HepG2 (cell line): ENCODE data around the gene CHAF1A.

Experiments used
- ADNP ChIP-seq: sonication (generic); formaldehyde crosslinking; IDR thresholded peaks from 2 replicates; pipeline ENCODE4 v1.4.0; 2020; ENCODE audit warnings: missing genetic modification reagents
- ATM ChIP-seq: fragments of 450-650 bp; IDR thresholded peaks from 2 replicates; pipeline ENCODE4 v1.7.1; 2017; ENCODE audit warnings: mild to moderate bottlenecking, borderline replicate concordance
- CREB1 ChIP-seq, 2 experiments: fragments of 450-650 bp in 1 of 2; IDR thresholded peaks; 2 replicates each; pipeline ENCODE4 v1.6.1; 2016 to 2017; ENCODE audit warnings: control low read depth in 1 of 2, mild to moderate bottlenecking in 1 of 2, missing compliant biosample characterization in 1 of 2, missing genetic modification characterization in 1 of 2
- POLR2AphosphoS5 ChIP-seq: IDR thresholded peaks from 2 replicates; pipeline ENCODE4 v1.6.1; 2012; ENCODE audit warnings: low read depth, low read length
- TBX2 ChIP-seq: sonication (generic); formaldehyde crosslinking; IDR thresholded peaks from 2 replicates; pipeline ENCODE4 v1.5.0; 2020; ENCODE audit warnings: missing genetic modification reagents, mild to moderate bottlenecking, borderline replicate concordance
- ZIK1 ChIP-seq: sonication (generic); formaldehyde crosslinking; IDR thresholded peaks from 2 replicates; pipeline ENCODE4 v1.5.0; 2020; ENCODE audit warnings: mild to moderate bottlenecking, low read depth, missing genetic modification reagents, borderline replicate concordance
- ZNF761 ChIP-seq: sonication (generic); formaldehyde crosslinking; conservative IDR thresholded peaks from 2 replicates; pipeline ENCODE4 v1.4.0; 2020; ENCODE audit warnings: mild to moderate bottlenecking, missing genetic modification reagents
- TF ChIP-seq, protein P1 (sequence below): sonication (generic); formaldehyde crosslinking; IDR thresholded peaks from 2 replicates; pipeline ENCODE4 v1.5.1; 2020; ENCODE audit warnings: missing genetic modification reagents, mild to moderate bottlenecking, borderline replicate concordance

DNA sequence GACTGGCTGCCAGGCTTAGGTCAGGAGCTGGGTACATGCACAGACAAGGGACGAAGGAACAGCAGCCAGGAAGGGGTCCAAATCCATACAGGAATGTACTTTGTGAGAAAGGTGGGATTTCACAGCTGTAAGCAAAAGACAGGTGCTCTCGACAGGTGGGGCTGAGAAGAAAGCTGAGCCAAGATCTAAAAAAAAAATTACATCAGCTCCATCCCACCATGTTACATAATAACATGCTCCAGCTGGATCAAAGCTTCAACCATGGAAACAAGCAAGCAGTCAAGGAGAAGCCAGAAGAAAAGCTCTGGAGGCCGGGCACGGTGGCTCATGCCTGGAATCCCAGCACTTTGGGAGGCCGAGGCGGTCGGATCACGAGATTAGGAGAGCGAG is 47.2 kb downstream of the CHAF1A start:
- TF ChIP-seq ZNF761 (no peak), ATM (no peak), ZIK1 (no peak), TBX2 (CRISPR knock-in tag) (no peak), ADNP (CRISPR knock-in tag) (no peak), POLR2AphosphoS5 (no peak), CREB1 (IDR thresholded peaks at IDR 0.05) (no peak), CREB1 (CRISPR knock-in tag; IDR thresholded peaks at IDR 0.05) (no peak)
- TF ChIP-seq, protein P1, sequence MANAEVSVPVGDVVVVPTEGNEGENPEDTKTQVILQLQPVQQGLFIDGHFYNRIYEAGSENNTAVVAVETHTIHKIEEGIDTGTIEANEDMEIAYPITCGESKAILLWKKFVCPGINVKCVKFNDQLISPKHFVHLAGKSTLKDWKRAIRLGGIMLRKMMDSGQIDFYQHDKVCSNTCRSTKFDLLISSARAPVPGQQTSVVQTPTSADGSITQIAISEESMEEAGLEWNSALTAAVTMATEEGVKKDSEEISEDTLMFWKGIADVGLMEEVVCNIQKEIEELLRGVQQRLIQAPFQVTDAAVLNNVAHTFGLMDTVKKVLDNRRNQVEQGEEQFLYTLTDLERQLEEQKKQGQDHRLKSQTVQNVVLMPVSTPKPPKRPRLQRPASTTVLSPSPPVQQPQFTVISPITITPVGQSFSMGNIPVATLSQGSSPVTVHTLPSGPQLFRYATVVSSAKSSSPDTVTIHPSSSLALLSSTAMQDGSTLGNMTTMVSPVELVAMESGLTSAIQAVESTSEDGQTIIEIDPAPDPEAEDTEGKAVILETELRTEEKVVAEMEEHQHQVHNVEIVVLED (CRISPR knock-in tag): no peak
